K562 (cell line): Measurements from ENCODE around the gene TEDC1. TPM values are rescaled to one million over a fixed set of nuclear protein-coding genes. Genes with fewer than 3 reads are reported as not detected.

Experiments used
- ATAC-seq: fragments of 200-7000 bp; cut with Tn5 transposase; 3 replicates; pipeline ENCODE4 v1.9.1; 2020; ENCODE audit warnings: moderate library complexity
- BruUV-seq: library from RNA; stranded (reverse); fragments of 400-500 nt; replicated peaks from 2 replicates; lab custom pipeline; 2021; lab: Mats Ljungman, UMichigan
- CTCF ChIA-PET: fragments of 300-600 bp; formaldehyde crosslinking; extraction: SDS; loops from one replicate; lab custom pipeline; 2021; ENCODE audit warnings: low intra/inter-chr PET ratio; lab: Yijun Ruan, JAX
- POLR2A ChIA-PET: fragments of 300-600, 350-650 bp; sonication (Branson Sonifier 250); formaldehyde crosslinking; extraction: SDS; loops from one replicate; lab custom pipeline; 2021; ENCODE audit warnings: antibody characterized with exemption, inconsistent platforms; lab: Yijun Ruan, JAX
- DNase-seq, 4 experiments: peaks; one replicate each; pipeline versions ENCODE4 v3.0.0 to v3.0.0-alpha.2; 2011 to 2018; ENCODE audit warnings: low spot score in 3 of 4, mixed read lengths in 3 of 4; ENCODE audit errors: extremely low read depth in 1 of 4
- FAIRE-seq: peaks from 2 replicates; lab custom pipeline; 2011; peaks lifted over from hg19 to GRCh38; lab: Jason Lieb, UNC
- H2AFZ ChIP-seq: 2 replicates; pipeline ENCODE4 v1.6.0; 2011; ENCODE audit warnings: low read depth, low read length, control low read depth, inconsistent platforms
- H3K27ac ChIP-seq: fragments of 200-600 bp; 3 replicates; pipeline ENCODE4 v1.8.0; 2011; ENCODE audit warnings: low read depth, mild to moderate bottlenecking, control low read depth, inconsistent platforms, low read length, moderate library complexity, mixed read lengths; ENCODE audit errors: extremely low read depth
- H3K27me3 ChIP-seq, 2 experiments: fragments of 300-600 bp in 1 of 2; 2 replicates in 1 of 2; 3 replicates in 1 of 2; pipeline versions ENCODE4 v1.6.0 to v1.8.0; 2011; ENCODE audit warnings: inconsistent platforms in 2 of 2, low read length in 2 of 2, mild to moderate bottlenecking in 1 of 2, mixed read lengths in 1 of 2, moderate library complexity in 1 of 2; ENCODE audit not compliant: control insufficient read depth in 2 of 2, insufficient read depth in 2 of 2
- H3K36me3 ChIP-seq: fragments of 300-600 bp; 3 replicates; pipeline ENCODE4 v1.8.0; 2011; ENCODE audit warnings: mild to moderate bottlenecking, low read length, inconsistent platforms; ENCODE audit not compliant: control insufficient read depth, insufficient read depth
- H3K4me1 ChIP-seq, 2 experiments: fragments of 200-600 bp in 1 of 2; replicated peaks in 1 of 2; 2 replicates in 1 of 2; 3 replicates in 1 of 2; pipeline versions ENCODE4 v1.5.1 to v1.8.0; 2011; ENCODE audit warnings: inconsistent platforms in 2 of 2, low read length in 2 of 2, mild to moderate bottlenecking in 1 of 2, mixed read lengths in 1 of 2, moderate library complexity in 1 of 2; ENCODE audit not compliant: control insufficient read depth in 2 of 2, insufficient read depth in 2 of 2
- H3K4me2 ChIP-seq: 2 replicates; pipeline ENCODE4 v1.6.1; 2011; ENCODE audit warnings: low read length, control low read depth, inconsistent platforms, mixed read lengths; ENCODE audit not compliant: insufficient read depth
- H3K4me3 ChIP-seq: fragments of 200-600 bp; sonication (generic), shearing (Covaris generic); 2 replicates; pipeline ENCODE4 v1.5.1; 2016; ENCODE audit warnings: control low read depth, inconsistent platforms
- H3K79me2 ChIP-seq: fragments of 200-600 bp; 3 replicates; pipeline ENCODE4 v1.8.0; 2011; ENCODE audit warnings: low read length, inconsistent platforms; ENCODE audit not compliant: control insufficient read depth, insufficient read depth
- H3K9ac ChIP-seq, 2 experiments: 2 replicates each; pipeline versions ENCODE4 v1.6.0 to v1.6.1; 2011; ENCODE audit warnings: low read depth in 2 of 2, low read length in 2 of 2, control low read depth in 1 of 2, inconsistent platforms in 1 of 2, mild to moderate bottlenecking in 1 of 2, mixed read lengths in 1 of 2; ENCODE audit not compliant: insufficient read depth in 1 of 2
- H3K9me1 ChIP-seq: one replicate; pipeline ENCODE4 v1.6.0; 2011; ENCODE audit warnings: inconsistent platforms, mild to moderate bottlenecking, low read length, moderate library complexity; ENCODE audit not compliant: control insufficient read depth, insufficient read depth
- H3K9me3 ChIP-seq: replicated peaks from 2 replicates; pipeline ENCODE4 v1.5.1; 2011; ENCODE audit warnings: low read depth, low read length, inconsistent platforms; ENCODE audit not compliant: control insufficient read depth, insufficient read depth
- H4K20me1 ChIP-seq: replicated peaks from 2 replicates; pipeline ENCODE4 v1.6.1; 2011; ENCODE audit warnings: low read length, inconsistent platforms, mixed read lengths; ENCODE audit not compliant: control insufficient read depth, insufficient read depth
- BRD4 ChIP-seq: fragments of 200-600 bp; sonication (generic); IDR thresholded peaks from 2 replicates; pipeline ENCODE4 v1.6.1; 2017; ENCODE audit warnings: inconsistent platforms
- CBX1 ChIP-seq: sonication (generic); IDR thresholded peaks from 2 replicates; pipeline ENCODE4 v1.6.1; 2016; ENCODE audit warnings: antibody characterized with exemption, low read depth, mild to moderate bottlenecking
- CREM ChIP-seq: IDR thresholded peaks from 2 replicates; pipeline ENCODE4 v1.6.1; 2014; ENCODE audit warnings: antibody characterized with exemption, low read depth
- POLR2G ChIP-seq: fragments of 200-400 bp; formaldehyde crosslinking; IDR thresholded peaks from 2 replicates; pipeline ENCODE4 v1.6.1; 2017; ENCODE audit warnings: low read depth, mild to moderate bottlenecking, antibody characterized with exemption, low read length, moderate library complexity
- SMARCB1 ChIP-seq: IDR thresholded peaks from 2 replicates; pipeline ENCODE4 v1.6.1; 2011; ENCODE audit warnings: improper control_type of control experiment, low read depth; ENCODE audit not compliant: insufficient read length
- WGBS: fragments of 100-300 bp; shearing (Covaris generic); methylation state at CpG from one replicate; pipeline ENCODE4 v1.1.6; 2016; ENCODE audit warnings: low coverage, mixed read lengths; ENCODE audit not compliant: insufficient coverage; ENCODE audit errors: missing lambda C conversion rate; 5-methylcytosine and 5-hydroxymethylcytosine counted together
- in situ Hi-C: fragments of 300-500 bp; cut with MboI; formaldehyde crosslinking; loops from 4 replicates; pipeline ENCODE4 v1.15.0; 2018; ENCODE audit warnings: inconsistent platforms, mixed read lengths
- intact Hi-C: fragments of 100-400 bp; cut with micrococcal nuclease; formaldehyde crosslinking; loops from 2 replicates; pipeline ENCODE4 v1.14.2; 2022
- polyA plus RNA-seq, 8 experiments: library from polyadenylated mRNA; depleted of rRNA in 4 of 8; stranded (reverse) in 5 of 8; unstranded in 3 of 8; fragments of >200 nt; fragmentation: Nextera tagmentation in 2 of 8; fragmentation: Illumina TruSeq in 1 of 8; extraction: Ambion mirVana in 2 of 8; extraction: Trizol in 1 of 8; gene quantifications; 2 replicates each; pipeline versions ENCODE4 v1.2.1 to v1.2.3, GENCODE V29; 2011 to 2014; ENCODE audit warnings: inconsistent platforms in 1 of 8, missing spikeins in 1 of 8
- total RNA-seq, 7 experiments: library from RNA; depleted of rRNA in 6 of 7; stranded (reverse); fragments of >200 nt in 6 of 7; fragmentation: Illumina TruSeq in 2 of 7; extraction: Trizol in 2 of 7; gene quantifications; 2 replicates each; pipeline versions ENCODE4 v1.2.1 to v1.2.3, GENCODE V29; 2011 to 2021; ENCODE audit warnings: low replicate concordance in 1 of 7
- TF ChIP-seq, protein P1 (sequence below), 2 experiments: fragments of 450-650 bp in 1 of 2; IDR thresholded peaks; 2 replicates each; pipeline ENCODE4 v1.6.1; 2011 to 2017; ENCODE audit warnings: low read depth in 2 of 2, antibody characterized with exemption in 1 of 2, borderline replicate concordance in 1 of 2, low read length in 1 of 2, mild to moderate bottlenecking in 1 of 2, mixed read lengths in 1 of 2; ENCODE audit not compliant: control insufficient read depth in 1 of 2
- TF ChIP-seq, protein P2 (sequence below): conservative IDR thresholded peaks from 2 replicates; pipeline ENCODE4 v1.6.1; 2011; ENCODE audit warnings: low read depth, mild to moderate bottlenecking, low read length; ENCODE audit not compliant: control insufficient read depth

The TEDC1 gene
- total and polyA plus RNA-seq, 9 of the 15 experiments (the other 6 are each of a cell fraction or from before 2014, with no cell fraction given): 0.21 to 28.3 (median 5.9) TPM

DNA sequence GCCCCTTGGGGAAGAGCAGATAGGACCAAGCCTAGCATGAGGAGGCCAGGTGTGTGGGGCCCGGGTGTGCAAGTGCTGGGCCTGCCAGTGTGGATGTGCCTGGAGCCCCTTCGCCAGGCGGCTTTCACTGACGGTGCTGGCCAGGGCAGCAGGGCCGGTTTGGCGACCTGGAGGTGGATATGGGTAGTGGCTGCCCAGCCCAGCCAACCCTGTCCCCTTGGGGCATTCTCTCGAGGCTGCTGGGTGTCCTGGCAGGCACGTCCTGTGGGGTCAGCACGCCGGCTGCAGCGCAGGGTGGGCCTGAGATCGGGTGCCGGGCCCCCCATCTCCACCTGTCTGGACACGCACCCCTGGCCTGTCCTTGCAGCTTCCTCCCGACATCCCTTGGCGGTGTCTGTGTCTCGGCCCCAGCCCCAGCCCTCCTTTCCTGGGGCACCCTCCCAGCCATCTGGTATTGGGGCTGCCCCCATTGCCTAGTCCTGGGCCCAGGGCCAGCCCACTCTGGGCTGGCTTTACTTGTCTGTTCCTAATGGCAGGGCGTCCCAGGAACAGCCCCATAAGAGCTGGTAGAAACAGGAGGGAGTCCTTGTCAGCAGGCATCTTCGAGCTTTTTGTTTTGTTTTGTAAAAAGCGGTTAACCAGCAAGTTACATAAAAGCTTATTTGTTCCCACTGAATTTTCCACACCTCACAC is 23.7 kb upstream of the TEDC1 start:
- DNase-seq: no peak
- no peak for FAIRE-seq
- in situ Hi-C loops: no loop called here
- no peaks in the 10 kb centered on the region for H3K27me3 ChIP-seq
- TF ChIP-seq POLR2G: 0 out of 2 replicates have a peak, but pooled peaks have one; percentile 4
- TF ChIP-seq SMARCB1: no peak
- ChIA-PET CTCF (no interaction called here), POLR2A (no interaction called here)
- peaks cover 0 to 51% of the 10 kb centered on the region in 2 experiments; a peak in 2 of 5 replicates for H3K4me1 ChIP-seq
- no peak overlapping the region for H3K4me2 ChIP-seq
- no peak for ATAC-seq
- no peaks in the 10 kb centered on the region for H3K9me1 ChIP-seq
- no peak overlapping the region for H2AFZ ChIP-seq
- 97% methylated on average over 5 of the region's 20 CpGs for WGBS
- no peak overlapping the region for H3K4me3 ChIP-seq
- H3K79me2 ChIP-seq: no peaks in the 10 kb centered on the region
- no peaks in the 10 kb centered on the region; the same call in 1 of the 2 replicates for H4K20me1 ChIP-seq
- intact Hi-C loops: no loop called here
- no peak overlapping the region for H3K27ac ChIP-seq
- peaks cover 64% of the 10 kb centered on the region; the same call in 2 of the 3 replicates for H3K36me3 ChIP-seq
- no TSS peak for BruUV-seq
- H3K9ac ChIP-seq: no peak overlapping the region
- no peaks in the 10 kb centered on the region for H3K9me3 ChIP-seq

DNA sequence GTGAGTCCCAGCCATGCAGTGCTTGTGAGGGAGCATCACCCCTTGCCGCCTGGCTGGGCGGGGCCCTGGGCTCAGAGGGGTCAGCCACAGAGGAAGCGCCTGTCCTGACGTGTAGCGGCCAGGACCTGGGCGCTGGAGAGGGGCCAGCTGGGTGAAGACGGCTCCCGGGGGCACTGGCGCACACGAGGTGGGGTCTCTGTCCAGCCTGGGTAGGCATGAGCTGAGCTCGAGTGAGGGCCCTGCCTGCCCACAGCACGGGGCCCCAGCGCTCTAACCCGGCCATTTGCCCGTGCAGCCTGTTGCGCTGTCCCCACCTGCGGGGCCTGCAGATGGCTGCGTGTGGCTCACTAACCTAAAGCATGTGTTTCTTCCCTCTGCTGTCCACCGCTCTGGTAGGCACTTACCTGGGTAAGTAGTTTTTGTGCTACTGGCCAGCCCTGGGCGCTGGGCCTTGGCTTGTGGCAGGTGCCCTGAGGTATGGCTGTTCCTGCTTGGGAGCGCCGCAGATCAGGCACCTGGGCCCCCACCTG is 23.0 kb upstream of the TEDC1 start:
- FAIRE-seq: no peak
- H3K4me2 ChIP-seq: no peak overlapping the region
- peaks cover 0 to 55% of the 10 kb centered on the region in 2 experiments; a peak in 2 of 5 replicates for H3K4me1 ChIP-seq
- no peak overlapping the region for H2AFZ ChIP-seq
- no peaks in the 10 kb centered on the region for H3K9me3 ChIP-seq
- WGBS: 92% methylated on average over 10 of the region's 22 CpGs
- ATAC-seq: no peak
- no peaks in the 10 kb centered on the region for H3K79me2 ChIP-seq
- H3K27ac ChIP-seq: no peak overlapping the region
- BruUV-seq: TSS peak; percentile 38
- in situ Hi-C loops (no loop called here), intact Hi-C loops (no loop called here)
- H3K9ac ChIP-seq: no peak overlapping the region
- H3K36me3 ChIP-seq: peaks cover 58% of the 10 kb centered on the region; the same call in 2 of the 3 replicates
- ChIA-PET CTCF (no interaction called here), POLR2A (interaction anchor here (0.6 kb wide), 1 partner anchor 1819 kb away, joined by 3 read pairs; no protein-coding TSS in a partner anchor)
- H3K4me3 ChIP-seq: no peak overlapping the region
- H3K9me1 ChIP-seq: no peaks in the 10 kb centered on the region
- H4K20me1 ChIP-seq: no peaks in the 10 kb centered on the region; the same call in 1 of the 2 replicates
- DNase-seq: no peak
- no peaks in the 10 kb centered on the region for H3K27me3 ChIP-seq
- peak; percentile 36; the same call in 1 of the 2 replicates for TF ChIP-seq POLR2G
- no peak for TF ChIP-seq CBX1
- TF ChIP-seq, protein P1, sequence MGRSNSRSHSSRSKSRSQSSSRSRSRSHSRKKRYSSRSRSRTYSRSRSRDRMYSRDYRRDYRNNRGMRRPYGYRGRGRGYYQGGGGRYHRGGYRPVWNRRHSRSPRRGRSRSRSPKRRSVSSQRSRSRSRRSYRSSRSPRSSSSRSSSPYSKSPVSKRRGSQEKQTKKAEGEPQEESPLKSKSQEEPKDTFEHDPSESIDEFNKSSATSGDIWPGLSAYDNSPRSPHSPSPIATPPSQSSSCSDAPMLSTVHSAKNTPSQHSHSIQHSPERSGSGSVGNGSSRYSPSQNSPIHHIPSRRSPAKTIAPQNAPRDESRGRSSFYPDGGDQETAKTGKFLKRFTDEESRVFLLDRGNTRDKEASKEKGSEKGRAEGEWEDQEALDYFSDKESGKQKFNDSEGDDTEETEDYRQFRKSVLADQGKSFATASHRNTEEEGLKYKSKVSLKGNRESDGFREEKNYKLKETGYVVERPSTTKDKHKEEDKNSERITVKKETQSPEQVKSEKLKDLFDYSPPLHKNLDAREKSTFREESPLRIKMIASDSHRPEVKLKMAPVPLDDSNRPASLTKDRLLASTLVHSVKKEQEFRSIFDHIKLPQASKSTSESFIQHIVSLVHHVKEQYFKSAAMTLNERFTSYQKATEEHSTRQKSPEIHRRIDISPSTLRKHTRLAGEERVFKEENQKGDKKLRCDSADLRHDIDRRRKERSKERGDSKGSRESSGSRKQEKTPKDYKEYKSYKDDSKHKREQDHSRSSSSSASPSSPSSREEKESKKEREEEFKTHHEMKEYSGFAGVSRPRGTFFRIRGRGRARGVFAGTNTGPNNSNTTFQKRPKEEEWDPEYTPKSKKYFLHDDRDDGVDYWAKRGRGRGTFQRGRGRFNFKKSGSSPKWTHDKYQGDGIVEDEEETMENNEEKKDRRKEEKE (IDR thresholded peaks at IDR 0.05; ENCODE audit: borderline replicate concordance in 1 of 2, control insufficient read depth in 1 of 2, low read depth in 2 of 2, low read length in 1 of 2): no peak
- no peak for TF ChIP-seq BRD4
- no peak for TF ChIP-seq CREM
- TF ChIP-seq, protein P2, sequence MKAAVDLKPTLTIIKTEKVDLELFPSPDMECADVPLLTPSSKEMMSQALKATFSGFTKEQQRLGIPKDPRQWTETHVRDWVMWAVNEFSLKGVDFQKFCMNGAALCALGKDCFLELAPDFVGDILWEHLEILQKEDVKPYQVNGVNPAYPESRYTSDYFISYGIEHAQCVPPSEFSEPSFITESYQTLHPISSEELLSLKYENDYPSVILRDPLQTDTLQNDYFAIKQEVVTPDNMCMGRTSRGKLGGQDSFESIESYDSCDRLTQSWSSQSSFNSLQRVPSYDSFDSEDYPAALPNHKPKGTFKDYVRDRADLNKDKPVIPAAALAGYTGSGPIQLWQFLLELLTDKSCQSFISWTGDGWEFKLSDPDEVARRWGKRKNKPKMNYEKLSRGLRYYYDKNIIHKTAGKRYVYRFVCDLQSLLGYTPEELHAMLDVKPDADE: no peak
